Measurements from ENCODE around the gene PARN. TPM values are rescaled to one million over a fixed set of nuclear protein-coding genes. Genes with fewer than 3 reads are reported as not detected.

PARN gene
- total RNA-seq, 2 experiments from 2014 or later = 43.0 to 45.6 TPM

GRCh38 chr16:14628806-14629611 is 1.1 kb downstream of the PARN start:
- ATAC-seq = no peak
- ChIA-PET CTCF (no interaction called here), POLR2A (interaction anchor here (0.6 to 2.4 kb wide), 5 partner anchors 8 to 49 kb away, joined by 3 to 13 read pairs (median 3); no protein-coding TSS in a partner anchor)
- intact Hi-C loops (cut with micrococcal nuclease) = no loop called here
- peak; percentile 27 for DNase-seq
- Mint-ChIP-seq H3K27me3 (no peaks in the 10 kb centered on the region), H3K36me3 (ENCODE audit: low read depth) (peaks cover 33% of the 10 kb centered on the region), H3K27ac (peak overlapping the region; percentile 99), H3K9me3 (no peaks in the 10 kb centered on the region), H3K4me3 (peak overlapping the region; percentile 89), H3K4me1 (ENCODE audit: low read depth) (peaks cover 35% of the 10 kb centered on the region)
- no peak for TF ChIP-seq CTCF (IDR thresholded peaks at IDR 0.05)

GRCh38 chr16:14627078-14627477 is 3.0 kb downstream of the PARN start:
- Mint-ChIP-seq H3K9me3 (no peaks in the 10 kb centered on the region), H3K4me1 (ENCODE audit: low read depth) (peaks cover 34% of the 10 kb centered on the region), H3K27me3 (no peaks in the 10 kb centered on the region), H3K4me3 (no peak overlapping the region), H3K36me3 (ENCODE audit: low read depth) (peaks cover 37% of the 10 kb centered on the region), H3K27ac (no peak overlapping the region)
- ChIA-PET POLR2A (no interaction called here), CTCF (no interaction called here)
- ATAC-seq (no peak), DNase-seq (no peak)
- intact Hi-C loops (cut with micrococcal nuclease) = no loop called here
- TF ChIP-seq CTCF (IDR thresholded peaks at IDR 0.05) = no peak

DNA sequence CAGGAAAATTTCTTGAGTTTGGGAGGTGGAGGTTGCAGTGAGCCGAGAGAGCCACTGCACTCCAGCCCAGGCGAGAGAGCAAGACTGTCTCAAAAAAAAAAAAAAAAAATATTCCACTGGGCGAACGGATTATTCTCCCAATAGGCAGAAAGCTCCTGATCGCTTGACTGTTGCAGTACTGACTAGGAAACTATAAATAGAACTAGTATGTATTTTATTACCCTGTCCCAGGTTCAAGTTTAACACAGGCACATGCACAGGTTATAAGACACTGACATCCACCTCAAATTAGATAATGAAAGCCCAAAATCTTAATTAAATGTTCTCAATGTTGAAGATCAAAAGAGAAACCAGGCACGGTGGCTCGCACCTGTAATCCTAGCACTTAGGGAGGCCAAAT is 11.5 kb downstream of the PARN start:
- DNase-seq = no peak

DNA sequence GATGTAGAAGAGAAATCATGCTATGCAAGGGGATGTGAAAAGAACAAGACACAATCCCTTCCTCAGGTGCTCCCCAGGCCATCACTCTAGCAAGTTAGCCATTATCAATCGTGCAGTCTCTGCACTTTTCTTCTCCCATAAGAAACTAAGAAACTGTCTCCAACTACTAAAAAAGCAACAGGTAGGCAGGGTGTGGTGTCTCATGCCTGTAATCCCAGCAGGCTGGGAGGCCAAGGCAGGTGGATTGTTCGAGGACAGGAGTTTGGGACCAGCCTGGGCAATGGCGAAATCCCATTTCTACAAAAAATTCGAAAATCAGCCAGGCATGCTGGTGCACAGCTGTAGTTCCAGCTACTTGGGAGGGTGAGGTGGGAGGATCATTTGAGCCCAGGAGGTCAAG is 13.8 kb downstream of the PARN start:
- Mint-ChIP-seq H3K36me3 (ENCODE audit: low read depth) (peaks cover 37% of the 10 kb centered on the region), H3K27me3 (no peaks in the 10 kb centered on the region), H3K9me3 (no peaks in the 10 kb centered on the region), H3K4me3 (no peak overlapping the region), H3K27ac (no peak overlapping the region), H3K4me1 (ENCODE audit: low read depth) (peaks cover 5% of the 10 kb centered on the region)
- TF ChIP-seq CTCF (IDR thresholded peaks at IDR 0.05) = no peak
- ChIA-PET POLR2A (no interaction called here), CTCF (no interaction called here)
- no peak for DNase-seq
- ATAC-seq = no peak
- intact Hi-C loops (cut with micrococcal nuclease) = no loop called here

More for the DNA sequence above, 11.5 kb downstream of the PARN start:
- ATAC-seq = no peak
- no peak overlapping the region for H3K27ac Mint-ChIP-seq
- H3K4me1 Mint-ChIP-seq (ENCODE audit: low read depth) = peaks cover 5% of the 10 kb centered on the region
- H3K4me3 Mint-ChIP-seq = no peak overlapping the region
- TF ChIP-seq CTCF (IDR thresholded peaks at IDR 0.05) = no peak
- peaks cover 33% of the 10 kb centered on the region for H3K36me3 Mint-ChIP-seq (ENCODE audit: low read depth)
- ChIA-PET POLR2A (no interaction called here), CTCF (no interaction called here)
- no peaks in the 10 kb centered on the region for H3K27me3 Mint-ChIP-seq
- intact Hi-C loops (cut with micrococcal nuclease) = no loop called here
- H3K9me3 Mint-ChIP-seq = no peaks in the 10 kb centered on the region

GRCh38 chr16:14613991-14614390 is 16.1 kb downstream of the PARN start:
- no peak for DNase-seq
- no peak for ATAC-seq
- H3K4me3 Mint-ChIP-seq = no peak overlapping the region
- TF ChIP-seq CTCF (IDR thresholded peaks at IDR 0.05) = no peak
- peaks cover 2% of the 10 kb centered on the region for H3K4me1 Mint-ChIP-seq (ENCODE audit: low read depth)
- ChIA-PET POLR2A (no interaction called here), CTCF (no interaction called here)
- no peaks in the 10 kb centered on the region for H3K9me3 Mint-ChIP-seq
- H3K27ac Mint-ChIP-seq = no peak overlapping the region
- intact Hi-C loops (cut with micrococcal nuclease) = no loop called here
- peaks cover 46% of the 10 kb centered on the region for H3K36me3 Mint-ChIP-seq (ENCODE audit: low read depth)
- H3K27me3 Mint-ChIP-seq = no peaks in the 10 kb centered on the region
